BE2C (cell line): ENCODE data around the gene CD74.

Experiments
- DNase-seq: peaks from one replicate; pipeline ENCODE4 v3.0.0-alpha.2; 2020
- H3K27me3 ChIP-seq: fragments of 250-450 bp; sonication (Bioruptor Pico); 2 replicates; pipeline ENCODE4 v1.5.1; 2020; ENCODE audit warnings: mild to moderate bottlenecking
- H3K36me3 ChIP-seq: fragments of 250-450 bp; sonication (Bioruptor Pico); 2 replicates; pipeline ENCODE4 v1.5.1; 2020; ENCODE audit warnings: mild to moderate bottlenecking
- H3K4me1 ChIP-seq: fragments of 250-450 bp; sonication (Bioruptor Pico); 2 replicates; pipeline ENCODE4 v1.5.1; 2020
- H3K4me3 ChIP-seq: 2 replicates; pipeline ENCODE4 v1.5.1; 2011; ENCODE audit warnings: low read depth, low read length
- H3K9me3 ChIP-seq: fragments of 250-450 bp; sonication (Bioruptor Pico); 2 replicates; pipeline ENCODE4 v1.5.1; 2020
- TF ChIP-seq, protein P1 (sequence below): IDR thresholded peaks from 2 replicates; pipeline ENCODE4 v1.5.1; 2012; ENCODE audit warnings: mild to moderate bottlenecking, low read depth, low read length

CD74 gene

DNA sequence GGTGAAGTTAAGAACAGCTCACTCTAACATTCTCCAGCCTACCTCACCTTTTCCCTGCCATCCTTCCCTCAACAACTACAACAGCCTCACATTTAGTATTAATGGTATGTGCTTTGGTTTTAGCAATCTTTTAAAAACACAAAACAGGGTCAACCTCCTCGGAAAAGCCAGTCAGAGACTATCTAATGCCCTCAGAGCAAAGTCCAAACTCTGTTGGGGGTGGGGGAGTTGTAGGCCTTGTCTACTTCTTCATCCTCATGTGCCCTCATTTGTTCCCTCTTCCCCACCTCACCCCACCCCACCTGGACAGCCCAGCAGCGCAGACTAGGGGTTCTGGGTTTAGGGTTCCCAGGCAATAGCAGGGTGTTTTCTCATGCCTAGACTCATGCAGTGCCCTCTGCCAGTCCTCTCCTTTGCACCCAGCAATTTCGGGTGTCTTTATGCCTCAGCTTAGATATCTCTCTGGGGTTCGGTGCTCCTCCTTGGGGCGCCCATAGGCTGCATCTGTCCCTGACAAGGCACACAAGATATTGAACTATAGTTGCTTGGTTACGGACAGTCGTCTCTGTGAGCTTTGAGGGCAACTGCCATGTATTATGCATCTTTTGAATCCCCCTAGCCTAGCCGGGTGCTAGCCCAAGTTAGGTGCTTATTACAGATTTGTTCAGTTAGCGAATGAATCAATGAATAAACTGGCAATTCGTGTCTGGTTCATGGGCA lies 56.0 kb downstream of the CD74 start:
- Histone ChIP-seq H3K27me3 (no peaks in the 10 kb centered on the region), H3K4me1 (no peaks in the 10 kb centered on the region), H3K9me3 (no peaks in the 10 kb centered on the region), H3K4me3 (peak overlapping the region; percentile 95), H3K36me3 (peaks cover 21% of the 10 kb centered on the region)
- TF ChIP-seq, protein P1, sequence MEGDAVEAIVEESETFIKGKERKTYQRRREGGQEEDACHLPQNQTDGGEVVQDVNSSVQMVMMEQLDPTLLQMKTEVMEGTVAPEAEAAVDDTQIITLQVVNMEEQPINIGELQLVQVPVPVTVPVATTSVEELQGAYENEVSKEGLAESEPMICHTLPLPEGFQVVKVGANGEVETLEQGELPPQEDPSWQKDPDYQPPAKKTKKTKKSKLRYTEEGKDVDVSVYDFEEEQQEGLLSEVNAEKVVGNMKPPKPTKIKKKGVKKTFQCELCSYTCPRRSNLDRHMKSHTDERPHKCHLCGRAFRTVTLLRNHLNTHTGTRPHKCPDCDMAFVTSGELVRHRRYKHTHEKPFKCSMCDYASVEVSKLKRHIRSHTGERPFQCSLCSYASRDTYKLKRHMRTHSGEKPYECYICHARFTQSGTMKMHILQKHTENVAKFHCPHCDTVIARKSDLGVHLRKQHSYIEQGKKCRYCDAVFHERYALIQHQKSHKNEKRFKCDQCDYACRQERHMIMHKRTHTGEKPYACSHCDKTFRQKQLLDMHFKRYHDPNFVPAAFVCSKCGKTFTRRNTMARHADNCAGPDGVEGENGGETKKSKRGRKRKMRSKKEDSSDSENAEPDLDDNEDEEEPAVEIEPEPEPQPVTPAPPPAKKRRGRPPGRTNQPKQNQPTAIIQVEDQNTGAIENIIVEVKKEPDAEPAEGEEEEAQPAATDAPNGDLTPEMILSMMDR, result no peak
- DNase-seq, result no peak

- TF ChIP-seq, protein P1, result no peak
- H3K4me3 ChIP-seq, result no peak overlapping the region
- no peak for DNase-seq
- H3K4me1 ChIP-seq, result peaks cover 2% of the 10 kb centered on the region; the same call in 1 of the 2 replicates
- H3K9me3 ChIP-seq, result no peaks in the 10 kb centered on the region
- no peaks in the 10 kb centered on the region for H3K27me3 ChIP-seq
- peaks cover 11% of the 10 kb centered on the region for H3K36me3 ChIP-seq
Observed at GRCh38 chr5:150355791-150356190, 56.9 kb downstream of the CD74 start.

- TF ChIP-seq, protein P1, result no peak
- Histone ChIP-seq H3K4me1 (peaks cover 4% of the 10 kb centered on the region; the same call in 1 of the 2 replicates), H3K27me3 (no peaks in the 10 kb centered on the region), H3K9me3 (no peaks in the 10 kb centered on the region), H3K4me3 (no peak overlapping the region), H3K36me3 (no peaks in the 10 kb centered on the region)
- DNase-seq, result no peak
Observed at GRCh38 chr5:150353032-150353675, 59.6 kb downstream of the CD74 start.

- no peak overlapping the region for H3K4me3 ChIP-seq
- no peaks in the 10 kb centered on the region for H3K36me3 ChIP-seq
- H3K9me3 ChIP-seq, result no peaks in the 10 kb centered on the region
- TF ChIP-seq, protein P1, result no peak
- DNase-seq, result no peak
- H3K4me1 ChIP-seq, result peaks cover 4% of the 10 kb centered on the region; the same call in 1 of the 2 replicates
- H3K27me3 ChIP-seq, result no peaks in the 10 kb centered on the region
Observed at GRCh38 chr5:150352244-150353031, 60.3 kb downstream of the CD74 start.
